HEK293 (cell line): ENCODE measurements around the gene IL12A.

Experiments used
- HOXD13 ChIP-seq: sonication (generic); formaldehyde crosslinking; IDR thresholded peaks from 2 replicates; pipeline ENCODE4 v1.8.0; 2022; ENCODE audit warnings: missing genetic modification reagents, borderline replicate concordance
- SETDB1 ChIP-seq: IDR thresholded peaks from one replicate; pipeline ENCODE4 v1.6.1; 2017; ENCODE audit warnings: mild to moderate bottlenecking, low read length, moderate library complexity, mixed read lengths; ENCODE audit not compliant: insufficient read length
- ZFP37 ChIP-seq: fragments of 450-650 bp; formaldehyde crosslinking; IDR thresholded peaks from 2 replicates; pipeline ENCODE4 v1.5.1; 2016; ENCODE audit warnings: missing biosample characterization, missing genetic modification characterization
- ZNF350 ChIP-seq: fragments of 450-650 bp; formaldehyde crosslinking; IDR thresholded peaks from 2 replicates; pipeline ENCODE4 v1.5.0; 2017; ENCODE audit warnings: missing biosample characterization, mild to moderate bottlenecking, missing genetic modification characterization
- ZNF394 ChIP-seq: fragments of 450-650 bp; formaldehyde crosslinking; IDR thresholded peaks from 2 replicates; pipeline ENCODE4 v1.5.1; 2016; ENCODE audit warnings: missing biosample characterization, missing genetic modification characterization, mild to moderate bottlenecking, moderate library complexity, borderline replicate concordance
- ZNF423 ChIP-seq: fragments of 450-650 bp; formaldehyde crosslinking; IDR thresholded peaks from 2 replicates; pipeline ENCODE4 v1.5.1; 2016; ENCODE audit warnings: missing biosample characterization, missing genetic modification characterization
- ZNF843 ChIP-seq: fragments of 450-650 bp; formaldehyde crosslinking; IDR thresholded peaks from 2 replicates; pipeline ENCODE4 v1.5.1; 2016; ENCODE audit warnings: missing biosample characterization, missing genetic modification characterization
- TF ChIP-seq, protein P1 (sequence below): fragments of 450-650 bp; formaldehyde crosslinking; IDR thresholded peaks from 2 replicates; pipeline ENCODE4 v1.5.1; 2016; ENCODE audit warnings: missing biosample characterization, missing genetic modification characterization
- TF ChIP-seq, protein P2 (sequence below): fragments of 450-650 bp; formaldehyde crosslinking; IDR thresholded peaks from 2 replicates; pipeline ENCODE4 v1.5.1; 2016; ENCODE audit warnings: missing biosample characterization, missing genetic modification characterization

DNA sequence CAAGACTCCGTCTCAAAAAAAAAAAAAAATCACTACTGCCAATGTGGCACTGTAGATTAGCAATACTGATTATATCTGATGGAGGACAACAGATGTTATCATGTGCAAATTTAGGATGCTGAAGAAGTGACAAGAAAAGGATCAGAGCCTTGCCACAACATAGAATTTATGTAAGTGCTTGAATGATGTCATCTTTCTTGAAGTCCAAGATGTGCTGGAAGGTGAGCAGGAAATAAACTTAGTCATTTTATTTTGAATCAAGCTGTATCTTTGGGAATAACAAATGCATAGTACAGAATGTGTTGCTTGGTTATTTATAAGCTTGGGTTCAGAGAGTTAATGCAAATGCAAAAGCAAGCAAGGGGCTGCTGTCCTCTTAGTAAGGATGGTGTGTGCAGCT, 47.1 kb downstream of the IL12A start:
- TF ChIP-seq ZNF423 (tag by site-specific recombination) (no peak), ZNF843 (tag by site-specific recombination) (no peak), SETDB1 (no peak), ZFP37 (tag by site-specific recombination) (no peak), ZNF350 (tag by site-specific recombination) (no peak), ZNF394 (tag by site-specific recombination) (no peak), HOXD13 (CRISPR knock-in tag) (no peak)
- TF ChIP-seq, protein P1, sequence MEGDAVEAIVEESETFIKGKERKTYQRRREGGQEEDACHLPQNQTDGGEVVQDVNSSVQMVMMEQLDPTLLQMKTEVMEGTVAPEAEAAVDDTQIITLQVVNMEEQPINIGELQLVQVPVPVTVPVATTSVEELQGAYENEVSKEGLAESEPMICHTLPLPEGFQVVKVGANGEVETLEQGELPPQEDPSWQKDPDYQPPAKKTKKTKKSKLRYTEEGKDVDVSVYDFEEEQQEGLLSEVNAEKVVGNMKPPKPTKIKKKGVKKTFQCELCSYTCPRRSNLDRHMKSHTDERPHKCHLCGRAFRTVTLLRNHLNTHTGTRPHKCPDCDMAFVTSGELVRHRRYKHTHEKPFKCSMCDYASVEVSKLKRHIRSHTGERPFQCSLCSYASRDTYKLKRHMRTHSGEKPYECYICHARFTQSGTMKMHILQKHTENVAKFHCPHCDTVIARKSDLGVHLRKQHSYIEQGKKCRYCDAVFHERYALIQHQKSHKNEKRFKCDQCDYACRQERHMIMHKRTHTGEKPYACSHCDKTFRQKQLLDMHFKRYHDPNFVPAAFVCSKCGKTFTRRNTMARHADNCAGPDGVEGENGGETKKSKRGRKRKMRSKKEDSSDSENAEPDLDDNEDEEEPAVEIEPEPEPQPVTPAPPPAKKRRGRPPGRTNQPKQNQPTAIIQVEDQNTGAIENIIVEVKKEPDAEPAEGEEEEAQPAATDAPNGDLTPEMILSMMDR (tag by site-specific recombination) = no peak
- TF ChIP-seq, protein P2, sequence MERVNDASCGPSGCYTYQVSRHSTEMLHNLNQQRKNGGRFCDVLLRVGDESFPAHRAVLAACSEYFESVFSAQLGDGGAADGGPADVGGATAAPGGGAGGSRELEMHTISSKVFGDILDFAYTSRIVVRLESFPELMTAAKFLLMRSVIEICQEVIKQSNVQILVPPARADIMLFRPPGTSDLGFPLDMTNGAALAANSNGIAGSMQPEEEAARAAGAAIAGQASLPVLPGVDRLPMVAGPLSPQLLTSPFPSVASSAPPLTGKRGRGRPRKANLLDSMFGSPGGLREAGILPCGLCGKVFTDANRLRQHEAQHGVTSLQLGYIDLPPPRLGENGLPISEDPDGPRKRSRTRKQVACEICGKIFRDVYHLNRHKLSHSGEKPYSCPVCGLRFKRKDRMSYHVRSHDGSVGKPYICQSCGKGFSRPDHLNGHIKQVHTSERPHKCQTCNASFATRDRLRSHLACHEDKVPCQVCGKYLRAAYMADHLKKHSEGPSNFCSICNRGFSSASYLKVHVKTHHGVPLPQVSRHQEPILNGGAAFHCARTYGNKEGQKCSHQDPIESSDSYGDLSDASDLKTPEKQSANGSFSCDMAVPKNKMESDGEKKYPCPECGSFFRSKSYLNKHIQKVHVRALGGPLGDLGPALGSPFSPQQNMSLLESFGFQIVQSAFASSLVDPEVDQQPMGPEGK (tag by site-specific recombination) = no peak
